PC-9 (cell line): ENCODE results near the gene CCDC174. TPM values are rescaled to one million over a fixed set of nuclear protein-coding genes. Genes with fewer than 3 reads are reported as not detected.

Experiments
- BruUV-seq: library from RNA; stranded (reverse); fragments of 400-500 nt; replicated peaks from 2 replicates; lab custom pipeline; 2021; lab: Mats Ljungman, UMichigan
- CTCF ChIA-PET: fragments of 300-600 bp; sonication (Branson Sonifier 250); formaldehyde crosslinking; loops from one replicate; lab custom pipeline; 2022; ENCODE audit warnings: antibody characterized with exemption; lab: Charles Lee
- POLR2A ChIA-PET: fragments of 300-600 bp; sonication (Branson Sonifier 250); formaldehyde crosslinking; loops from one replicate; lab custom pipeline; 2022; ENCODE audit warnings: antibody characterized with exemption; ENCODE audit not compliant: unreplicated experiment; lab: Charles Lee
- DNase-seq, 2 experiments: peaks; one replicate each; pipeline versions ENCODE4 v3.0.0 to v3.0.0-alpha.2; 2015 to 2022; ENCODE audit warnings: mixed read lengths in 1 of 2
- H2AFZ ChIP-seq: fragments of 200-600 bp; sonication (generic); 2 replicates; pipeline ENCODE4 v1.8.1; 2017; ENCODE audit warnings: antibody characterized with exemption
- H3F3A ChIP-seq: fragments of 200-600 bp; sonication (generic); 2 replicates; pipeline ENCODE4 v1.8.1; 2017; ENCODE audit warnings: antibody characterized with exemption, mild to moderate bottlenecking, low read depth; ENCODE audit not compliant: insufficient read depth
- H3K27ac ChIP-seq: fragments of 200-600 bp; sonication (generic); 2 replicates; pipeline ENCODE4 v1.6.1; 2016; ENCODE audit warnings: mixed run types
- H3K27me3 ChIP-seq: fragments of 200-600 bp; sonication (generic); 2 replicates; pipeline ENCODE4 v1.6.1; 2016; ENCODE audit warnings: low read depth, mixed run types; ENCODE audit not compliant: insufficient read depth
- H3K36me3 ChIP-seq: fragments of 200-600 bp; sonication (generic); 2 replicates; pipeline ENCODE4 v1.6.1; 2016; ENCODE audit warnings: low read depth, mixed run types
- H3K4me1 ChIP-seq: fragments of 200-600 bp; sonication (generic); replicated peaks from 2 replicates; pipeline ENCODE4 v1.6.1; 2016; ENCODE audit warnings: mixed run types; ENCODE audit not compliant: insufficient read depth
- H3K4me2 ChIP-seq: fragments of 200-600 bp; sonication (generic); 2 replicates; pipeline ENCODE4 v1.6.1; 2017; ENCODE audit warnings: mixed run types
- H3K4me3 ChIP-seq: fragments of 200-600 bp; sonication (generic); 2 replicates; pipeline ENCODE4 v1.6.1; 2016; ENCODE audit warnings: mixed run types
- H3K79me2 ChIP-seq: fragments of 200-600 bp; sonication (generic); 2 replicates; pipeline ENCODE4 v1.6.1; 2017; ENCODE audit warnings: low read depth, mixed run types
- H3K9me2 ChIP-seq: fragments of 200-600 bp; sonication (generic); 2 replicates; pipeline ENCODE4 v1.8.1; 2017; ENCODE audit warnings: mild to moderate bottlenecking; ENCODE audit not compliant: insufficient read depth
- H3K9me3 ChIP-seq: fragments of 200-600 bp; sonication (generic); 2 replicates; pipeline ENCODE4 v1.8.1; 2016; ENCODE audit warnings: low read depth; ENCODE audit not compliant: insufficient read depth
- H4K20me1 ChIP-seq: fragments of 200-600 bp; sonication (generic); 2 replicates; pipeline ENCODE4 v1.8.1; 2017; ENCODE audit not compliant: insufficient read depth
- CTCF ChIP-seq: fragments of 200-600 bp; sonication (generic); conservative IDR thresholded peaks from 2 replicates; pipeline ENCODE4 v1.6.1; 2017; ENCODE audit warnings: mixed run types, antibody characterized with exemption, mild to moderate bottlenecking, moderate library complexity
- EZH2 ChIP-seq: fragments of 200-600 bp; sonication (generic); IDR thresholded peaks from 2 replicates; pipeline ENCODE4 v1.8.0; 2017; ENCODE audit warnings: antibody characterized with exemption, low read depth
- intact Hi-C: fragments of 100-400 bp; cut with micrococcal nuclease; formaldehyde crosslinking; loops from one replicate; pipeline ENCODE4 v1.10.0; 2022; ENCODE audit not compliant: unreplicated experiment
- total RNA-seq: library from RNA; stranded (reverse); gene quantifications from 2 replicates; pipeline ENCODE4 v1.2.3, GENCODE V29; 2021

The CCDC174 gene
- total RNA-seq, 1 experiment from 2014 or later = 14.7 TPM

GRCh38 chr3:14719006-14719405, 67.4 kb downstream of the CCDC174 start:
- no peak for DNase-seq
- Histone ChIP-seq H4K20me1 (no peaks in the 10 kb centered on the region), H3K4me2 (no peak overlapping the region), H2AFZ (no peak overlapping the region), H3F3A (no peaks in the 10 kb centered on the region), H3K4me1 (no peaks in the 10 kb centered on the region), H3K27ac (no peak overlapping the region), H3K36me3 (no peaks in the 10 kb centered on the region), H3K4me3 (no peak overlapping the region), H3K27me3 (peaks cover 25% of the 10 kb centered on the region), H3K79me2 (no peaks in the 10 kb centered on the region), H3K9me3 (no peaks in the 10 kb centered on the region), H3K9me2 (no peaks in the 10 kb centered on the region)
- ChIA-PET CTCF (no interaction called here), POLR2A (no interaction called here)
- TF ChIP-seq CTCF (no peak), EZH2 (no peak)
- no TSS peak for BruUV-seq
- intact Hi-C loops = no loop called here

DNA sequence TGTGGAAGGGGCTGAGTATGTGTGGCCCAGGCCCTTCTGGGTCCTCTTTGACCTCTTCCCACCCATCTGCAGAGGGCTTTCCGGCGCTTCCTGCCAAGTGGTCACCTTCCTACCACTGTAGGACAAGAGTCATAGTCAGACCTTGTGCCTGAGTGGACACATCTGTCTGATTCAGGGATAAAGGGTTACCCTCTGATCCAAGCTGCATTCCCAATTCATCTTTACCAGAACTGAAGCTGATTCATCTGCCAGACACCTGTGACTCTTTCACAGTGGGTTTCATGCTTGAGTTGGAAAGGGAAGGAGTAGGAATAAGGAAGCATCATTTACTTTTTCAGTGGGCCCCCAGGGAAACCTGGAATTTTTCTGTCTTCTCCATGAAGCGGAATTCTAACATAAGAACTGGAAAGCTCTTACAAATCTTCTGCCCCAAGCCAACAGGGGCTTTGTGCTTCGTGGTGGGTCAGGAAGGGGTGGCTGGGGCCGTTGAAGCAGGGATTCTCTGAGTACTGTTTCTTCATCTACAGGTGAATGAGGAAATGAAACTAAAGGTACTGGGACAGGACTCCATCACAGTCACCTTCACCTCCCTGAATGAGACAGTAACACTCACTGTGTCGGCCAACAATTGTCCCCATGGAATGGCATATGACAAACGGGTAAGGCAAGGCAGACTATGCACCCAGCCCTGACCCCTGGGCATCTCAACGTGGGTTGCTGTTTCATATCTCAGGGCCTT, 69.7 kb downstream of the CCDC174 start:
- no TSS peak for BruUV-seq
- H3K4me1 ChIP-seq = no peaks in the 10 kb centered on the region
- no peaks in the 10 kb centered on the region for H3F3A ChIP-seq
- ChIA-PET CTCF (no interaction called here), POLR2A (no interaction called here)
- no peaks in the 10 kb centered on the region for H4K20me1 ChIP-seq
- H3K27me3 ChIP-seq = peaks cover 11% of the 10 kb centered on the region; the same call in 1 of the 2 replicates
- no peak overlapping the region for H3K4me2 ChIP-seq
- H3K9me3 ChIP-seq = no peaks in the 10 kb centered on the region
- no peaks in the 10 kb centered on the region for H3K9me2 ChIP-seq
- H3K79me2 ChIP-seq = no peaks in the 10 kb centered on the region
- no peak for DNase-seq
- H3K27ac ChIP-seq = no peak overlapping the region
- TF ChIP-seq CTCF = no peak
- TF ChIP-seq EZH2 = no peak
- no peaks in the 10 kb centered on the region for H3K36me3 ChIP-seq
- intact Hi-C loops = no loop called here
- H3K4me3 ChIP-seq = no peak overlapping the region
- H2AFZ ChIP-seq = no peak overlapping the region

Other genes with a start within 250 kb of the CCDC174 start
- gene SLC6A6, start 249.2 kb upstream of the CCDC174 start, total RNA-seq = 84.9 and 122 TPM in 2 replicates
- not detected in 2 replicates for gene GRIP2, start 111.4 kb upstream of the CCDC174 start, total RNA-seq
- gene C3orf20, start 23.4 kb downstream of the CCDC174 start, total RNA-seq = not detected in 2 replicates
- gene FGD5, start 167.2 kb downstream of the CCDC174 start, total RNA-seq = not detected in 2 replicates